CD8-positive, alpha-beta memory T cell (primary cell): ENCODE measurements around the gene SREK1. TPM values are rescaled to one million over a fixed set of nuclear protein-coding genes. Genes with fewer than 3 reads are reported as not detected.

Experiments
- CTCF ChIA-PET: fragments of 350-600 bp; sonication (Branson Sonifier 250); formaldehyde crosslinking; loops from one replicate; lab custom pipeline; 2021; ENCODE audit warnings: antibody characterized with exemption; lab: Charles Lee
- POLR2A ChIA-PET: fragments of 350-600 bp; sonication (Branson Sonifier 250); formaldehyde crosslinking; loops from one replicate; lab custom pipeline; 2021; ENCODE audit warnings: antibody characterized with exemption; lab: Charles Lee
- DNase-seq, 5 donors: peaks; one replicate each; pipeline versions ENCODE4 v3.0.0 to v3.0.0-alpha.2; 2020 to 2022; ENCODE audit warnings: mixed read lengths in 1 of 5
- H3K27ac ChIP-seq: one replicate; pipeline ENCODE4 v1.7.0; 2013; ENCODE audit warnings: low read depth, mild to moderate bottlenecking, low read length, moderate library complexity
- H3K27me3 ChIP-seq: 2 replicates; pipeline ENCODE4 v1.7.0; 2013; ENCODE audit warnings: low read length, mild to moderate bottlenecking; ENCODE audit not compliant: insufficient read depth, poor library complexity, severe bottlenecking
- H3K36me3 ChIP-seq: 2 replicates; pipeline ENCODE4 v1.7.0; 2013; ENCODE audit warnings: mild to moderate bottlenecking, low read length, moderate library complexity; ENCODE audit not compliant: insufficient read depth
- H3K4me1 ChIP-seq: 2 replicates; pipeline ENCODE4 v1.7.0; 2013; ENCODE audit warnings: mild to moderate bottlenecking, low read length, moderate library complexity; ENCODE audit not compliant: insufficient read depth
- H3K4me3 ChIP-seq: 2 replicates; pipeline ENCODE4 v1.7.0; 2013; ENCODE audit warnings: mild to moderate bottlenecking, low read length
- H3K9me3 ChIP-seq: 2 replicates; pipeline ENCODE4 v1.7.0; 2013; ENCODE audit warnings: mild to moderate bottlenecking, low read length
- H3K27ac Mint-ChIP-seq, 8 donors: one replicate each; pipeline ENCODE4 v1.8.0; 2020 to 2021; ENCODE audit warnings: mixed read lengths in 8 of 8, mild to moderate bottlenecking in 6 of 8, inconsistent platforms in 3 of 8, moderate library complexity in 3 of 8
- H3K27me3 Mint-ChIP-seq, 2 donors: one replicate each; pipeline ENCODE4 v1.8.0; 2020 to 2021; ENCODE audit warnings: mixed read lengths in 2 of 2, mild to moderate bottlenecking in 1 of 2, moderate library complexity in 1 of 2
- H3K36me3 Mint-ChIP-seq, 3 donors: one replicate each; pipeline ENCODE4 v1.8.0; 2020 to 2021; ENCODE audit warnings: mixed read lengths in 3 of 3, inconsistent platforms in 1 of 3, mild to moderate bottlenecking in 1 of 3
- H3K4me1 Mint-ChIP-seq, 3 donors: one replicate each; pipeline ENCODE4 v1.8.0; 2020 to 2021; ENCODE audit warnings: mixed read lengths in 3 of 3, inconsistent platforms in 1 of 3, mild to moderate bottlenecking in 1 of 3
- H3K4me3 Mint-ChIP-seq, 7 donors: one replicate each; pipeline ENCODE4 v1.8.0; 2020 to 2021; ENCODE audit warnings: mixed read lengths in 7 of 7, mild to moderate bottlenecking in 6 of 7, moderate library complexity in 4 of 7, inconsistent platforms in 2 of 7
- H3K9me3 Mint-ChIP-seq, 5 donors: one replicate each; pipeline ENCODE4 v1.8.0; 2020 to 2022; ENCODE audit warnings: mixed read lengths in 5 of 5, mild to moderate bottlenecking in 3 of 5, moderate library complexity in 2 of 5, inconsistent platforms in 1 of 5
- polyA plus RNA-seq: library from polyadenylated mRNA; unstranded; fragments of 300-500 nt; fragmentation: Illumina TruSeq; gene quantifications from one replicate; pipeline ENCODE4 v1.2.3, GENCODE V29; 2021
- total RNA-seq, 2 experiments: library from RNA; stranded (reverse); gene quantifications; one replicate each; pipeline ENCODE4 v1.2.3, GENCODE V29; 2021

The SREK1 gene
- total and polyA plus RNA-seq, 3 experiments from 2014 or later: 21.8 to 54.7 (median 51.1) TPM

GRCh38 chr5:66179297-66180051 is 35.4 kb downstream of the SREK1 start:
- Histone ChIP-seq H3K27ac (no peak overlapping the region), H3K36me3 (peaks cover 32% of the 10 kb centered on the region), H3K27me3 (no peaks in the 10 kb centered on the region), H3K4me1 (no peaks in the 10 kb centered on the region), H3K9me3 (no peaks in the 10 kb centered on the region), H3K4me3 (no peak overlapping the region)
- H3K27ac Mint-ChIP-seq: no peak overlapping the region
- ChIA-PET POLR2A (no interaction called here), CTCF (interaction anchor here (1.4 kb wide), 1 partner anchor 10 kb away, joined by 3 read pairs; no protein-coding TSS in a partner anchor)
- no peaks in the 10 kb centered on the region for H3K27me3 Mint-ChIP-seq
- no peaks in the 10 kb centered on the region for H3K9me3 Mint-ChIP-seq
- H3K4me1 Mint-ChIP-seq: peaks cover 3 to 14% (median 5%) of the 10 kb centered on the region in 3 donors
- H3K4me3 Mint-ChIP-seq: no peak overlapping the region
- H3K36me3 Mint-ChIP-seq: peaks cover 22 to 74% (median 37%) of the 10 kb centered on the region in 3 donors
- DNase-seq: no peak

DNA sequence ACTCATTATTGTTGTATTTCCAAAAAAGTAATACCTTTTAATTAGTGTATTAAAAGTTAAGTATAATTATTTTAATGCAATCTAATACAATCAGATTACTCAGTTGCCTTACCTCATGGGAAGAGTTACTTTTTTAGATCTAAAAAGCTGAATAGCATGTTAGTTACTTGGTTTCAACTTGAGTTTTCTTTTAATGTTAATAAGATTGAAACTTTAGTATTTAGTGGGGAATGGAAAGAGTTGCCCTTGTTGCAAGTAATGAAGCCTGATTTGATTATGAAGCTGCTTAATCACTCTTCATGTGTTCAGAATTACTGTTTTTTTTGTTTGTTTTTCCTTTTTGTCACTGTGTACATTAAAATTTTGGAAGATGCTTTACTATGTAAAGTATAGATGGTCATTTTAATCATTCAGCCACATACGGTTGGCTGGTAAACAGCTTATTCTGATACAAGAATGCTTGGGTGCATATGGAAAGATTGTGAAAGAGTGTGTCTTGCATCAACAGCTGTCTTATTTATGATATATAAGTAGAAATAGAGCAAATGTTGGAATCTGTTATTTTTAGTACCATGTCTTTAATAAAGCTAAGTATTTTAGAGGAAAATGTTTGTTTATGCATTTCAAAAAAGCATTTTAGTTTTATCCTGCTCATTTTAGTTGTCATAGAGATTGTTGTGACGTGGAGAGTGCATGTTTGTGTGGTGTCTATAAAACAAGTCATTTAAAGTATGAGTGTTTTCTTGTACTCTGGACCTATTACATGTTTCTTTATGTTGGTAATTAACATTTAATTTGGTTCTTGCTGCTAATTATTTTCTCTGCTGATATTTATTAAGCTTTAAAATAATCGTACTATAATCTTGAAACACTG is 36.4 kb downstream of the SREK1 start:
- H3K27me3 Mint-ChIP-seq: no peaks in the 10 kb centered on the region
- no peak overlapping the region for H3K27ac ChIP-seq
- H3K9me3 ChIP-seq: no peaks in the 10 kb centered on the region
- H3K4me1 Mint-ChIP-seq: peaks cover 0 to 5% (median 5%) of the 10 kb centered on the region in 3 donors
- no peaks in the 10 kb centered on the region for H3K9me3 Mint-ChIP-seq
- H3K36me3 ChIP-seq: peaks cover 28% of the 10 kb centered on the region
- no peak overlapping the region for H3K4me3 Mint-ChIP-seq
- ChIA-PET POLR2A (no interaction called here), CTCF (interaction anchor here (1.4 kb wide), 1 partner anchor 9 kb away, joined by 3 read pairs; no protein-coding TSS in a partner anchor)
- H3K27me3 ChIP-seq: no peaks in the 10 kb centered on the region
- peaks cover 14 to 69% (median 34%) of the 10 kb centered on the region in 3 donors for H3K36me3 Mint-ChIP-seq
- H3K4me1 ChIP-seq: no peaks in the 10 kb centered on the region
- H3K27ac Mint-ChIP-seq: peak overlapping the region in 1 of 8 donors; percentile 58
- DNase-seq: no peak
- H3K4me3 ChIP-seq: no peak overlapping the region

GRCh38 chr5:66186108-66186507 is 42.0 kb downstream of the SREK1 start:
- no peaks in the 10 kb centered on the region for H3K27me3 ChIP-seq
- no peak overlapping the region for H3K4me3 Mint-ChIP-seq
- H3K4me1 Mint-ChIP-seq: peaks cover 0 to 2% (median 0%) of the 10 kb centered on the region in 3 donors
- H3K4me1 ChIP-seq: no peaks in the 10 kb centered on the region
- no peak overlapping the region for H3K27ac ChIP-seq
- no peaks in the 10 kb centered on the region for H3K36me3 ChIP-seq
- peaks cover 0 to 2% (median 0%) of the 10 kb centered on the region in 5 donors for H3K9me3 Mint-ChIP-seq
- DNase-seq: no peak
- H3K36me3 Mint-ChIP-seq: peaks cover 6 to 19% (median 10%) of the 10 kb centered on the region in 3 donors
- no peak overlapping the region for H3K27ac Mint-ChIP-seq
- no peaks in the 10 kb centered on the region for H3K9me3 ChIP-seq
- no peak overlapping the region for H3K4me3 ChIP-seq
- ChIA-PET POLR2A (no interaction called here), CTCF (no interaction called here)
- no peaks in the 10 kb centered on the region for H3K27me3 Mint-ChIP-seq

GRCh38 chr5:66193419-66193818 is 49.3 kb downstream of the SREK1 start:
- no peak overlapping the region for H3K27ac ChIP-seq
- Mint-ChIP-seq H3K9me3 (peaks cover 0 to 2% (median 0%) of the 10 kb centered on the region in 5 donors), H3K27ac (no peak overlapping the region), H3K27me3 (no peaks in the 10 kb centered on the region), H3K36me3 (peaks cover 0 to 21% (median 6%) of the 10 kb centered on the region in 3 donors), H3K4me3 (no peak overlapping the region), H3K4me1 (no peaks in the 10 kb centered on the region)
- no peaks in the 10 kb centered on the region for H3K4me1 ChIP-seq
- no peak overlapping the region for H3K4me3 ChIP-seq
- H3K9me3 ChIP-seq: no peaks in the 10 kb centered on the region
- no peaks in the 10 kb centered on the region for H3K27me3 ChIP-seq
- ChIA-PET POLR2A (no interaction called here), CTCF (no interaction called here)
- no peaks in the 10 kb centered on the region for H3K36me3 ChIP-seq
- DNase-seq: no peak

- no peaks in the 10 kb centered on the region for H3K36me3 ChIP-seq
- no peak overlapping the region for H3K27ac Mint-ChIP-seq
- H3K4me3 ChIP-seq: no peak overlapping the region
- peaks cover 0 to 44% (median 15%) of the 10 kb centered on the region in 3 donors for H3K36me3 Mint-ChIP-seq
- H3K27ac ChIP-seq: no peak overlapping the region
- peaks cover 0 to 2% (median 0%) of the 10 kb centered on the region in 5 donors for H3K9me3 Mint-ChIP-seq
- H3K9me3 ChIP-seq: no peaks in the 10 kb centered on the region
- H3K4me1 Mint-ChIP-seq: no peaks in the 10 kb centered on the region
- DNase-seq: no peak
- H3K27me3 ChIP-seq: no peaks in the 10 kb centered on the region
- ChIA-PET POLR2A (no interaction called here), CTCF (no interaction called here)
- H3K27me3 Mint-ChIP-seq: no peaks in the 10 kb centered on the region
- no peak overlapping the region for H3K4me3 Mint-ChIP-seq
- no peaks in the 10 kb centered on the region for H3K4me1 ChIP-seq
These were observed 53.8 kb downstream of the SREK1 start for GRCh38 chr5:66197764-66198405.

DNA sequence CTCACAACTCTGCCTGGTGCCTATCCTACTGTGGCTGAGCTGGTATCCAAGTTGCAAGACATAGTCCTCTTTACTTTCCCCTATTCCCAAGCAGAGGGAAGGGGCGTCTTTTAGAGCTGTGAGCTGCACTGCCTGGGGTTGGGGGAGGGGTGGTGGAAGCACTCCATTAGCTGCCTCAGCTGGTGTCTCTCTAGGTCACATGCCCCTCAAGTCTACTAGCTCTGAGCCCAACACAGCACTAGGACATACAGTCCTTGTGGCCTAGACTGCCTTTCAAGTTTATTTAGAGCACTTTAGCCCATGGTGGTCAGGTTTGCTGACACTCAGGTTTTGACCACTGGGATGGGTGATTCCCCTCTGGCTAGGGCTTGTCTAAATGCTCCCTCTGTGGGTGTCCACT is 54.7 kb downstream of the SREK1 start:
- no peaks in the 10 kb centered on the region for H3K4me1 Mint-ChIP-seq
- no peak for DNase-seq
- peaks cover 0 to 2% (median 0%) of the 10 kb centered on the region in 5 donors for H3K9me3 Mint-ChIP-seq
- H3K4me1 ChIP-seq: no peaks in the 10 kb centered on the region
- H3K27ac Mint-ChIP-seq: no peak overlapping the region
- no peaks in the 10 kb centered on the region for H3K9me3 ChIP-seq
- H3K4me3 Mint-ChIP-seq: no peak overlapping the region
- ChIA-PET POLR2A (no interaction called here), CTCF (no interaction called here)
- no peaks in the 10 kb centered on the region for H3K36me3 ChIP-seq
- peaks cover 0 to 45% (median 15%) of the 10 kb centered on the region in 3 donors for H3K36me3 Mint-ChIP-seq
- no peaks in the 10 kb centered on the region for H3K27me3 ChIP-seq
- no peak overlapping the region for H3K4me3 ChIP-seq
- no peak overlapping the region for H3K27ac ChIP-seq
- no peaks in the 10 kb centered on the region for H3K27me3 Mint-ChIP-seq

- Histone ChIP-seq H3K36me3 (no peaks in the 10 kb centered on the region), H3K4me3 (no peak overlapping the region), H3K4me1 (no peaks in the 10 kb centered on the region), H3K9me3 (no peaks in the 10 kb centered on the region), H3K27ac (no peak overlapping the region), H3K27me3 (no peaks in the 10 kb centered on the region)
- H3K4me1 Mint-ChIP-seq: no peaks in the 10 kb centered on the region
- H3K36me3 Mint-ChIP-seq: peaks cover 0 to 33% (median 13%) of the 10 kb centered on the region in 3 donors
- no peak overlapping the region for H3K4me3 Mint-ChIP-seq
- ChIA-PET CTCF (no interaction called here), POLR2A (no interaction called here)
- DNase-seq: no peak
- H3K27ac Mint-ChIP-seq: no peak overlapping the region
- H3K9me3 Mint-ChIP-seq: peaks cover 0 to 2% (median 0%) of the 10 kb centered on the region in 5 donors
- no peaks in the 10 kb centered on the region for H3K27me3 Mint-ChIP-seq
These were observed 59.4 kb downstream of the SREK1 start for GRCh38 chr5:66203531-66203930.
